Measurements from ENCODE around the gene SYT1.

Gene SYT1

DNA sequence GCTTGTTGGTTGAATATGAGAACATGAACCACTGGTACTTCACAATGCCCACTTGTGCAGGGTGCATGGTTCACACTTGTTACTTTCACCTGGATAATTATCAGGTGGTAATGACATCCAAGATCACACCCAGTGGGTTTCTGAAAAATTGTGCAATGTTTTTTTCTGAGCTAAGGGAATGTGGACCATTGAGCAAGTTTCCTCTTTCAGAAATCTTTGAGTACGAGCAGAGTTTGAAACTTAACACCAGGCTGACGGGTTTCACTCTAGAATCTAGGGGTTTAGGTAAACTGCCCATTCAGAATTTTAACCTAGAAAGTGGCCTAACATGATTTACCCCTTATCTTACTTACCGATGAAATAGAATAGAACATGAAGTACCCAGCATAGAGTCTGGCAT is 436.6 kb downstream of the SYT1 start:
- no peak for DNase-seq

DNA sequence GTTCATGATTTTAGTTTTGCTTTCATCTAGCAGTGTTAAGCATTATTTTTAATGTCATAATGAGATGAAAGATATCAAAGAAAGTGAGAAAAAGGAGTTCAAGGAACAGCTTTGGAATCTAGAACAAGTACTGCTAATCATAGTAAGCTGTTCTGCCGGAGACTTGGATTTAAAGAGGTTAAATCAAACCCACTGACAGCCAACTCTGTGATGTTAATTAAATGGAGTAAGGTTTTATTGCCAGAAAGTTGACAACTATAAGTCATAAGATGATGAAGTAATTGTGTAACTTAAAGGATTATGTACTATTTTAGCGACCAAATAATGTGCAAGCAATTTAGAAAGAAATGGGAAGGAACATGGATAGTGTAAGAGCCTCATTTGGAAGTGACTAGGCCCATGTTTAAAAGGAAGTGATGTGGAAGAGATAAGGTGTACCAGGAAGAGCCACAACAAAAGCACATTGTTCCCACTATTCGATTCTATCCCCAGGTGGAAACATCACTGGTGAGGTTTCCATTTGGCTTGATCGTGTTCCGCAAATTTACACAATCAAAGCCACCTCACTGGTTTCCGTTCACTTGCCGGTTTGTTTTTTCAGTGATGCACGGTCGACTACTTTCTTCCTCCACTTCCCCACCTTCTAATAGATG is 437.7 kb downstream of the SYT1 start:
- no peak for DNase-seq

DNA sequence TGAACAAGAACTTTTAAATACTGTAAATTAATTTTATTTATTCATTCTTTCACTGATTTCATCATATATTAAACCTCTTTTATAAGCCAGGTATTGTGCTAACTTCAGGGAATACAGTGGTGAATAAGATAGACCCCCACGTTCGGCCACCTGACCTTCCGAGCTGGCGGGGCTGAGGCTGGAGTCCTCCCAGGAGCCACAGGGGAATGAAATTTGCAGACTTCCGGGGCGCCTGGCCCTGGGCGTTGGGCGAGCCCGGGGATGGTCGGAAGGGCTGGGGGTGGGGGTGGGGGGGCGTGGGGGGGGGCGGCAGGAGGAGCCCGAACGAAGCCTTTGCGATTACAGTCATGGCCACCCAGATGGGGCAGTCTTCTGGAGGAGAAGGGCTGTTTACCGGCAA is 442.8 kb downstream of the SYT1 start:
- DNase-seq = no peak

- no peak for DNase-seq
Measured at GRCh38 chr12:79309039-79309438, 444.5 kb downstream of the SYT1 start.

DNA sequence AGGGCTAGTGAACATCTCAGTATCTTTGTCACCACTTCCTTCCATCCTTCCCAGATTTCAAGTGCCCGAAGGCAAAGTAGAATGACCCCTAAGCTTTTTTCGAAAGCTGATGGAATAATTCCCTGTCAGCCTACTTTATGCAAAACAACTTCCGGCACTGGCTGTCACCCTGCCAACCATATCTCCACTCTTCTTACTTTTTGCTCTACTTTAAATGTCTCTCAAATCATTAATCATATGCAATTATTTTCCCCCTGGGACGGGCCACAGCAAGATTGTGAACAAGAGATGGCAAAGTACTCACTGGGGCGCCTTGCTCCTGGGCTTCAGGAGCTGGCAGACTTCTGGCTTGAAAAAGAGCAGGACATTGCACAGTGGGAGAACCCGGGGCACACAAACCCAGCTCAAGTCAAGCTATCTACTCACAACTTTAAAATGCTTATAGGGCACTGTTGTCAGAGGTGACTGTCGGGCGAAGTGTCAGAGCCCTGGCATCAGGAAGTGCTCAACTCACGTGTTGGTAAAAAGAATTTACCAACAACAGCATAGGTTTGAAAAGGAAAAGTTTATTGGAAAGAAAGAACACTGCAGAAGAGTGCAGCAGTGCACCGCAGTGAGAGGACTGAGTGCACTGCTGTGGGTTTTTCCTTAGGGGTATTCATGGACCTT is 452.7 kb downstream of the SYT1 start:
- no peak for DNase-seq

DNA sequence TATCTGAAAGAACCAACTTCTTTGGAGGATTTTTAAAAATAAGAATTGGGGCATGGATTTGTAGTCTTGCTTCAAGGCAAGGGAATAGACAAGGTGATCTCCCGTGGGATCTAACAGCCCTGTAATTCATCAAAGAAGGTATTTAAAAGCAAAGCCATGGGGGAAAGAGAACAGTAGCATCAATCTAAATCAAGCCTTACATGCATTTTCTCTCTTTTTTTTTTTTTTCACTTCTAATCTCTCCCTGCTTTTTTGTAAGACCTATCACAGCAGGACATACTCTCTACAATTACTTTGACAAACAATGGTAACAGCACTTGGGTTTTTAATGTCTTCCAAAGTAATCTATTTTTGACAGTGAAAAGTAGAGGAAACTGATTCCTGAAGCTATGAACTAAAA is 458.3 kb downstream of the SYT1 start:
- DNase-seq = no peak

DNA sequence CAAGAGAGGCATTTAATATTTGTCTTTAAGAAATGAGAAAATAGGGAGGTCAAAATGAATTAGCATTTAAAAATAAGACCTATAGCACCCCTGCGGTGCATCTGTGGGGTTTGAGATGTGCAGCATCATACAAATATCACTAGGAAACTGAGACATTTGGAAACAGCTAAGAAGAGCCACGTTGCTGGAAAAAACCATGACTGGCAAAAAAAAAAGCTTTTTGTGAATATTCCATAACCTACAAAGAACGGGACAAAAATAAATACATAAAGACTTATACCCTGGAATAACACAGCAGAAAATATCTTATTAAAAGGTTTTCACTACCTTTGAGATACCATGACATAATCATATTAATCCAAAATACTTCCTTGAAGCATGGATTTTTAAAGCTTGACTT is 460.0 kb downstream of the SYT1 start:
- DNase-seq = no peak

- DNase-seq = no peak
Measured at GRCh38 chr12:79326222-79326621, 461.6 kb downstream of the SYT1 start.

DNA sequence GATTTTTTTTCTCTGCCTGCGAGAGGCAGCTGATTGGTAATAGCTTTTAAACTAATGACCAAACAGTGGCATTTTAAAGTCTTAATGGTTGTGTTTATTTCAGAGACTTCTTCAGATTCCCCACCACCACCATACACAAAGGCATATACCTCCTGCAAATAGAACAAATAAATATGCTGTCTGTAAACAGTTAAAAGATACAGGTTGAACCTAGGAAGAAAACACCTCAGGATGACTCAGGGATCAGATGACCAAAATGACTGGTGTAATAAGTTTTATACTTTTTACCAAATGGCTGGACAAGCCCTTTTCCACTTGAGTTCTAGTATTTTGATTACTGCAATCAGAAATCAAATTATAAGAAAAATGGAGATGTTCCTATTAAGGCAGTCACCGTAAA is 462.1 kb downstream of the SYT1 start:
- DNase-seq = no peak

DNA sequence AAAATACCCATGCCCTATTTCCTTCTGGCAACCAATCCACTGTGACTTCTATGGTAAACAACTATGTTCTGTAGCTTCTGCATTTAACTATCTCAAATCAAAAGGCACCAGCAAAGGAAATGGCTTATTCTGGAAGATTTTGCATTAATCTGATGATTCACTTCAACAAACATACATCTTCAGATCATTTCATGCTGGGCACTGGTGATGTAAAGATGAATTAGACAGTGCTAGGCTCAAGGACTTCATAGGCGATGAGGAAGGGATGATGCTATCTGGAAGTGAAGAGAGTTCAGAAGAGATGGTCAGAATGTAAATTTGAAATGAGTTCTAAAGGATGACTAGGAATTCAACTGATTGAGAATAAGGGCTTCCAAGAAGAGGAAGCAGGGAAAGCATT is 462.9 kb downstream of the SYT1 start:
- DNase-seq = no peak

DNA sequence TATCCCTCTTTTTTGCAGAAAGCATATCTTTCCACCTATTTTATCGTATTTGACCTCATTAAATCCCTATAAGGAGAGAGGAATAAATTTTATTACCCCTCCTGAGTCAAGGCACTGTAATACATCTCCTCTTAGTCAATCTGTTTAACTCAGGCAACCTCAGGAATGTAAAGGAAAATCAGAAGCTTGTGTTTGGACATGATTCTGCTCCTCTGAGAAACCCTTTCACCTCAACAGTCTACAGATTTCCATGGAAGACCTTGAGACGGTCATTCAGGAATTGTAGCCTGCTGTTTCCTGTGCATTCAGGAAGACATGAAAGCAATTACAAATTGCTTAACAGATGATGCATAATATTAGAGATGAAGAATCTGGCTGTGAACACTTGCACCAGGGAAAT is 465.4 kb downstream of the SYT1 start:
- no peak for DNase-seq

- no peak for DNase-seq
Measured at GRCh38 chr12:79331870-79332269, 467.3 kb downstream of the SYT1 start.

GRCh38 chr12:79333144-79333543 is 468.6 kb downstream of the SYT1 start:
- no peak for DNase-seq

GRCh38 chr12:79337662-79338290 is 473.2 kb downstream of the SYT1 start:
- DNase-seq = no peak

GRCh38 chr12:79344855-79345847 is 480.6 kb downstream of the SYT1 start:
- DNase-seq = no peak

DNA sequence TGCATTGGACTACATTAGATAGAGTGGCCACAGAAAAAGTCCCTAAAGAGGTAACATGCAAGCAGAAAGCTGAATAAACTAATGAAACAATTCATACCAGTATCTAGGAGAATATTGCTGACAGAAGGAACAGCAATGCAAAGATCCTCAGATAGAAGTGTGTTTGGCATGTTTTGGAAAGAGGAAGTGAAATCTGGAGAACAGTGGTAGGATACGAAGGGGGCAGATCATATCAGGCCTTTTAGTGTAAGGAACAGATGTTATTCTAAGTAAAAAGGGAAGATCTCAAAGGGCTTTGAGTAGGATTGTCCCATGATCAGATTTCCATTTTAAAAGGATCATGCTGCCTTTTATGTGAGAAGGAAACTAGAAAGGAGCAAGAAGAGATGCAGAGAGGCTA is 483.3 kb downstream of the SYT1 start:
- DNase-seq = no peak

DNA sequence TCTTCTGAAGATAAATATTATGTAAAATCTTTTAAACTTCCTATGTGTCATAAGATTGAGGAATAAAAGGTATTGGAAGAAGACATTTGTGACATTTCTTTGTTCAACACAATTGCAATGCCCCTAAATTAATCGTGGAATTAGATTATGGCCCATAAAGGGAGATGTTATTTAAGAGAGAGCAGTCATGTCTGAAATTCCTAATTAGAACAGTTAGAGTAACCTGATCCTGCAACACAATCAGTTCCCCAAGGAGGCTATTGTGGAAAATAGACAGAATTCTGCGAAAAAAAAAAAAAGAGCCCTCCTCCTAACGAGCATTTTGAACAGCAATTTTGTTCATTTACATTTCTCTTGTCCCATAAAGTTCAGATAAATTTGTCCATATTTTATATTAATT is 486.7 kb downstream of the SYT1 start:
- DNase-seq = no peak

DNA sequence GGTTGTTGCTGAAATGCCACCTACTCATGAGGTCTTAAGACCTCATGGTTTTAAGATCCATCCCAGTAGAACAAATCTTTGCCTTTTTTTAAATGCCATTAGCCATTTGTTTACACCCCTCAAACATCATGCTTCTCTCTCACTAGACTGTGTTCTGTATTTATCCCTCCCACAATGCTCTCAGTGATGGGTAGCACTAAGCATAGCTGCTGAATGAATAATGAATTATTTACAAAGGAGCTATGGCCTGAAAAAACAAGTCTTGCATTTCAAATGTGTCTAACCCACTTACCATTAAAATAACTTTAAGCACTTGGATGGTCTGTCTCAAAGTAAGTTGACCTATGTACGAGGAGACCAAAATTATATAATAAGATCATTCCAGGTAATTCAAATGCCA is 491.6 kb downstream of the SYT1 start:
- DNase-seq = no peak

DNA sequence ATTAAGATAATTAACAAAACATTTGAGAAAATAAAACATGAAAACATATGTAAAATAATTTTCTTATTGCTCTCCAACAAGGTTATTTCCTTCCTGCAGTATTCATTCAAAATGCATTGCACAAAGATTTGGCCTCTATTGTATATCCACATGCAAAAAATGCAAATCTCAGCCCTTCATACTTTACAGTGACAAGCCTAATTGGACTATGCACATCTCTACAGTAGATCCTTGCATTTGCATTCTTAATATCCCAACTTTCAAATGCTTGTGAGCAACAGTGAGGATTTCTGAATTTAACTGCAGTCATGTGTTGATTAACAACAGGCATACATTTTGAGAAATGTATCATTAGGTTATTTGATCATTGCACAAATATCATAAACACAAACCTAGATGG is 492.5 kb downstream of the SYT1 start:
- DNase-seq = no peak

DNA sequence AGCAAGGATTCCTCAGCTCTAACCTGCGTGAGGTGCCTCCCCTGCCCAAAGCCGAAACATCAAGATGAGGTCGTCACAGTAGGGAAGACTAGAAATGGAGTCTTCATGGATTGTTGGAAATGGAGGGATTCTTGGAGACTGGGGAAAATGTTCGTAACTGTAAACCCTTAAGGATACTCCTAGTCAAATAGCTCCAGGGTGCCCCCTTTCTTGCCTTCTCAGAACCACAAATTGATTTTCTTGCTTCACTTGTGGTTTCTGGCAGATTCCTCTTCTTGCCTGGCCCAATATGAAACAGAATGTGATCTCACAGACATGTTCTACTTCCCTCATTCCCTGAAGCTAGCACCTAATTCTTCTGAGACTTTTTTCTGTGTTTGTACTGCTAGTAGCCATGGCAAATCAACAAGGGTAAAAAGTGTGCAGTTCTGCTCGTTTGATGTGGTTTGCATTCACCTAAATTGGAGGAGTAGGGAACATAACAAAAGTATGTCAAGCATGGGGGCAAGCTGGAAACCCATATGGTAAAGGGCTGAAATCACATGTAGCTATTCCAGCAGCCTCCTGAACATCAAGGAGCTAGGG is 494.2 kb downstream of the SYT1 start:
- DNase-seq = no peak

DNA sequence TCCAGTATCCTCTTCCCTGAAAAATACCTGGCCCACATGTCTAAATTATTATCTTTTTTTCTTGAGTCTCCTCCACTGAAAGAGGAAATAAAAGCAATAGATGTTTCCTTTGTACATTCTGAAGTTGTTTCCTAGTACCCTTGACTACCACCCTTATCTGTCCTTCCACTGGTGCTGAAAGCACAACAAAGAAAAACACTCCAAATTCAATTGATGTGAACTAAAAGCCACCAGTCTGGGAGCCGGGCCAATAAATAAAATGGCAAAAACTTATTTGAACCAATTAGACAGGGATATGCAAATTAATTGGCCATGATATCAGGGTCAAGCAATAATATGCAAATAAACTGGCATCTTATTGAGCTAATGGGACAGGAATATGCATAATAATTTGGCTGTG is 495.7 kb downstream of the SYT1 start:
- no peak for DNase-seq

- DNase-seq = no peak
Measured at GRCh38 chr12:79360936-79361335, 496.4 kb downstream of the SYT1 start.

DNA sequence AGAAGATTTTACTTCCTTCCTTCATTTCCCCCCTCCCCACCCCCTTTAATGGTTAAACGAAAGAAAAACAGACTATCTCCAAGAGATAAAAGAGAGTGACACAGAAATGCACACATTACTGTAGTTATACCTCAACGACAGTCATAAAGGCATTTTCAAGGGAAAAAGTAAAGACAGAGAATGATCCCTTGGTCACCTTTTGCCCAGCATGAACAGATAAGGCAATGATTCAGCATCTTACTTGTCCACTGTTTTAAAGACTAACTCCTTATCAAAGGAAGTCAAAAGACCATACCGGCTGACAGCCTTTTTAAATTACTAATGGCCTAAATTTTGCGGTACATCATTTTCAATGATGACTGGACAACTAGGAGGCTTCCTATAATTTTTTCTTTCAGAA is 499.6 kb downstream of the SYT1 start:
- DNase-seq = no peak

Data from CD4-positive, alpha-beta T cell treated with Interferon gamma for 1 hour (primary cell).